GM18868 (cell line): ENCODE measurements around the gene DENND1A.

Source experiments
- ATAC-seq: cut with Tn5 transposase; IDR thresholded peaks from one replicate; pipeline ENCODE4 v1.9.1; 2021; ENCODE audit warnings: mild to moderate bottlenecking, moderate library complexity; ENCODE audit not compliant: unreplicated experiment

Gene DENND1A

GRCh38 chr9:123660691-123661466 lies 269.0 kb downstream of the DENND1A start:
- no peak for ATAC-seq

GRCh38 chr9:123659358-123659757 lies 270.6 kb downstream of the DENND1A start:
- ATAC-seq, result no peak

- peak; percentile 81 for ATAC-seq
Measured at GRCh38 chr9:123658792-123659191, 271.1 kb downstream of the DENND1A start.

- ATAC-seq, result no peak
Measured at GRCh38 chr9:123657941-123658340, 272.0 kb downstream of the DENND1A start.

- no peak for ATAC-seq
Measured at GRCh38 chr9:123657099-123657498, 272.8 kb downstream of the DENND1A start.

GRCh38 chr9:123656565-123656964 lies 273.4 kb downstream of the DENND1A start:
- no peak for ATAC-seq

GRCh38 chr9:123655681-123656423 lies 274.1 kb downstream of the DENND1A start:
- no peak for ATAC-seq

GRCh38 chr9:123654994-123655637 lies 274.8 kb downstream of the DENND1A start:
- no peak for ATAC-seq

- no peak for ATAC-seq
Measured at GRCh38 chr9:123654218-123654993, 275.5 kb downstream of the DENND1A start.

GRCh38 chr9:123652416-123652815 lies 277.5 kb downstream of the DENND1A start:
- no peak for ATAC-seq

- no peak for ATAC-seq
Measured at GRCh38 chr9:123651871-123652270, 278.1 kb downstream of the DENND1A start.

GRCh38 chr9:123651273-123651672 lies 278.7 kb downstream of the DENND1A start:
- no peak for ATAC-seq

- no peak for ATAC-seq
Measured at GRCh38 chr9:123649909-123650308, 280.0 kb downstream of the DENND1A start.

GRCh38 chr9:123647145-123647544 lies 282.8 kb downstream of the DENND1A start:
- no peak for ATAC-seq

- ATAC-seq, result no peak
Measured at GRCh38 chr9:123645762-123646161, 284.2 kb downstream of the DENND1A start.

- no peak for ATAC-seq
Measured at GRCh38 chr9:123645126-123645525, 284.8 kb downstream of the DENND1A start.

GRCh38 chr9:123643518-123643917 lies 286.4 kb downstream of the DENND1A start:
- no peak for ATAC-seq

- ATAC-seq, result no peak
Measured at GRCh38 chr9:123642291-123643278, 287.3 kb downstream of the DENND1A start.

GRCh38 chr9:123640792-123641222 lies 289.1 kb downstream of the DENND1A start:
- no peak for ATAC-seq

- no peak for ATAC-seq
Measured at GRCh38 chr9:123639743-123640142, 290.2 kb downstream of the DENND1A start.
